22Rv1 (cell line): Measurements from ENCODE around the gene ADAMTS2.

Experiments used
- CTCF ChIP-seq: fragments of 450-650 bp; IDR thresholded peaks from 2 replicates; pipeline ENCODE4 v1.5.1; 2017; ENCODE audit warnings: mild to moderate bottlenecking
- ZFX ChIP-seq: fragments of 450-650 bp; IDR thresholded peaks from 2 replicates; pipeline ENCODE4 v1.6.1; 2017; ENCODE audit warnings: antibody characterized with exemption, borderline replicate concordance

DNA sequence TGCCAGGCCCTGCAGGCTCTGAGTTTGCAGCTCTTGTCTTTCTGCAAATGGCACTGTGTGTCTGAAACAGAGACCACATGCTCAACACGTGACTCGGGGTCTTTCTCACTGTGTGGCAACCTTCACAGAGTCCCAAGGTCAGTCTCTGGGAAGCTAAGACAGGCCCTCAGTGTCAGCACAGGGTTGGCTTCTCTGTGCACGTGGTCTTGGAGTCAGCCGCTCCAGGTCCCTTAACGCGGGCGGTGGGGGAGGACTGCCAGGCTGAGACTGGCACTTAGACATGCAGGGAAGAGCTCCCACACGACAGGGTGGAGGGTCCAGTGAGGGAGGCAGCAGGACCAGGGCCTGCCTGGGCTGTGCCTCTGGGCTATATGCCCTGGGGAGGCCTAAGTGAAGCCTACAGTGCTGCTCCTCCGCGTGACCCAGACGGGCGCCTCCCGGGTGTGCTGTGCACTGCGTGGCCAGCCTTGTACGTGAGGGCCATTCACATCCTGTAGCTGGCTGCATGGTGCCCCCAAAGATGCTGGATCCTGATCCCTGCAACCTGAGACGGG lies 76.8 kb downstream of the ADAMTS2 start:
- TF ChIP-seq CTCF = no peak
- no peak for TF ChIP-seq ZFX
